GM12892 (cell line): ENCODE results near the gene AGPAT2.

Experiments used
- POLR2A ChIP-seq: IDR thresholded peaks from 2 replicates; pipeline ENCODE4 v1.6.1; 2011; ENCODE audit warnings: low read depth, low read length, control low read depth
- POLR2AphosphoS5 ChIP-seq: IDR thresholded peaks from 2 replicates; pipeline ENCODE4 v1.6.1; 2011; ENCODE audit warnings: low read depth, low read length, control low read depth
- TAF1 ChIP-seq: IDR thresholded peaks from 2 replicates; pipeline ENCODE4 v1.6.1; 2011; ENCODE audit warnings: low read depth, mild to moderate bottlenecking, control low read depth, low read length, borderline replicate concordance

DNA sequence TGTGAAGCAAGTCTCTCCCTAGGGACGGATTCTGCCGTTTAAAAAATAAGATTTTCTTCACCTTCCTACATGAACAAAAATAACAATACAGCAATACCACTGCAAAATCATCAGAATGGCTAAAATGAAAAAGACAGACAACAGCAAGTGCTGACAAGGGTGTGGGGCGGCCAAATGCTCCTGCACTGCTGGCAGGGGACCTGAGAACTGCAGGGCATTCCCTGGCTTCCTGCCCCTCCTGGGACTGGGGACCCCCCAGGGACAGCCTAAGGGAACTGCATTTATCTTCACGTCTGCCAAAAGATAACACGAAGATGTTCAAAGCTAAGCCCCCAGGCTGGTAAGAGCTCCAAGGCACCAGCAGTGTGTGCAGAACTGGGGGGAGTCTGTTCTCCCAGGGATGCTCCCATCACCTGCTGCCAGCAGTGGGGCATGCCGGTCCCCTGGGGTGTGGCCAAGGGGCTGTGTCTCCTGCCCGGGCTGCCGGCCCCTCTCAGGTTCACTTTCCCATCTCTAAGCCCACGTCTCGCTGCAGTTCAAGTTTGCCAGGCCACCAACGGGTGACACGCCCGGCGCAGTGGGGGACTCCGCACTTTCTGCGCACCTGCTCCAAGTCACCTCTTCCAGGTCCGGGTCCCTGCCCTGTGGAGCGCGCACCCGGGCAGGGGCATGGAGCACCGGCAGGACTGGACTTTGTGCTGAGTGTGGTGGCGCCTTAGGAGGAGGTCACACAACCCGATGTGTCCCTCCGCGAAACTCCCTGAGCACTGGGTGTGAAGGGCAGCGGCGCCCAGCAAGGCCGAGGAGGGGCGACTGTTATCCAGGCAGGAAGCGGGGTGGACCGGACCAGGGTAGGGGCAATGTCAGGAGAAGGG, 29.0 kb downstream of the AGPAT2 start:
- TF ChIP-seq POLR2A (no peak), POLR2AphosphoS5 (no peak), TAF1 (no peak)
